NB4 (cell line): ENCODE data around the gene HS6ST2.

ENCODE experiments used
- DNase-seq: peaks from one replicate; pipeline ENCODE4 v3.0.0; 2010; ENCODE audit warnings: low read depth
- H3K4me3 ChIP-seq: one replicate; pipeline ENCODE4 v1.5.1; 2011; ENCODE audit warnings: mild to moderate bottlenecking, low read depth, low read length, moderate library complexity
- CTCF ChIP-seq: IDR thresholded peaks from one replicate; pipeline ENCODE4 v1.5.1; 2012; ENCODE audit warnings: low read depth, low read length
- MAX ChIP-seq: IDR thresholded peaks from 2 replicates; pipeline ENCODE4 v1.6.1; 2011; ENCODE audit warnings: low read depth, low read length
- MYC ChIP-seq: IDR thresholded peaks from 2 replicates; pipeline ENCODE4 v1.6.1; 2011; ENCODE audit warnings: low read depth, low read length
- POLR2A ChIP-seq: IDR thresholded peaks from 2 replicates; pipeline ENCODE4 v1.6.1; 2011; ENCODE audit warnings: mild to moderate bottlenecking; ENCODE audit not compliant: insufficient read length; ENCODE audit errors: extremely low read depth

Gene HS6ST2

GRCh38 chrX:132918523-132918922, 39.9 kb downstream of the HS6ST2 start:
- H3K4me3 ChIP-seq, result no peak overlapping the region
- DNase-seq, result no peak
- TF ChIP-seq POLR2A (no peak), CTCF (no peak), MAX (no peak), MYC (no peak)

- DNase-seq, result no peak
- TF ChIP-seq POLR2A, result no peak
- TF ChIP-seq CTCF, result no peak
- TF ChIP-seq MAX, result no peak
- TF ChIP-seq MYC, result no peak
- H3K4me3 ChIP-seq, result no peak overlapping the region
Observed at GRCh38 chrX:132916349-132916748, 42.1 kb downstream of the HS6ST2 start.

- H3K4me3 ChIP-seq, result no peak overlapping the region
- no peak for TF ChIP-seq MAX
- TF ChIP-seq CTCF, result no peak
- TF ChIP-seq MYC, result no peak
- no peak for TF ChIP-seq POLR2A
- DNase-seq, result peak; percentile 3
Observed at GRCh38 chrX:132909643-132910042, 48.8 kb downstream of the HS6ST2 start.

GRCh38 chrX:132908891-132909290, 49.5 kb downstream of the HS6ST2 start:
- no peak overlapping the region for H3K4me3 ChIP-seq
- no peak for DNase-seq
- TF ChIP-seq MAX, result no peak

GRCh38 chrX:132900633-132901293, 57.7 kb downstream of the HS6ST2 start:
- no peak for TF ChIP-seq CTCF
- no peak for TF ChIP-seq POLR2A
- TF ChIP-seq MAX, result no peak
- TF ChIP-seq MYC, result no peak
- no peak overlapping the region for H3K4me3 ChIP-seq
- no peak for DNase-seq

- DNase-seq, result no peak
- H3K4me3 ChIP-seq, result no peak overlapping the region
- TF ChIP-seq CTCF, result no peak
- no peak for TF ChIP-seq MAX
- no peak for TF ChIP-seq POLR2A
- TF ChIP-seq MYC, result no peak
Observed at GRCh38 chrX:132887569-132887968, 70.9 kb downstream of the HS6ST2 start.
